ENCODE data around the gene GPR153. TPM values are rescaled to one million over a fixed set of nuclear protein-coding genes. Genes with fewer than 3 reads are reported as not detected.

The GPR153 gene
- total RNA-seq, 2 donors from 2014 or later = 2.3 to 4.9 TPM

DNA sequence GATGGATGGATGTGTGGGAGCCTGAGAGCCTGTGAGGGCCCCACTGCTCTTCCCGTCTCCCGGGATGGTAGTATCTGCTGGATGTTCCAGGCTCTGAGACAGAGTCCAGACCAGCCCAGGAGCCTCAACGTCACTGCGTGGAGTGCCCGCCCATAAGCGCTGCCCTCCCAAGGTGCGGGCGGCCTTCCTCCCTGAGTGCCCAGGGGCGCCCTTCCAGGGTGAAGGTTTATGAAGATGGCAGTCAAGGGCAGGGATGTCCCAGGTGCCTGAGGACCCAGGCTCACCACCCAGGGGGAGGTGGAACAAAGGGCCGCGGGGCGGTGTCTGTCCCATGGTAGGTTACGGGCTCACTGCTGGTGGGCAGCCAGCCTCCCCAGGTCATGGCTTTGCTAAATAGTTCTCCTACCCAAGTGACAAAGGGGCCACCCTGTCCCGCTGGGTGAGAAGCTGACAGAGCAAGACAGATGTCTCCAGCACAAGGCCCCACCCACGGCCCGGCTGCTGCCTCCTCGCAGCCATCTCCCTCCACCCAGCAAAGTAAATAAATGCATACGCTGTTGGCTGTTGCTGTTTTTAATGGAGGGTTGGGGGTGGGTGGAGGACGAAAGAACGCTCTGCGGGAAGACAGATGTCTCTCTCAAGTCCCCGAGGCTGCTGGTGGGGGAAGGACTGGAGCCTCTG, 9.0 kb upstream of the GPR153 start:
- no peak for TF ChIP-seq POLR2A (IDR thresholded peaks at IDR 0.05)
- TF ChIP-seq, protein P1, sequence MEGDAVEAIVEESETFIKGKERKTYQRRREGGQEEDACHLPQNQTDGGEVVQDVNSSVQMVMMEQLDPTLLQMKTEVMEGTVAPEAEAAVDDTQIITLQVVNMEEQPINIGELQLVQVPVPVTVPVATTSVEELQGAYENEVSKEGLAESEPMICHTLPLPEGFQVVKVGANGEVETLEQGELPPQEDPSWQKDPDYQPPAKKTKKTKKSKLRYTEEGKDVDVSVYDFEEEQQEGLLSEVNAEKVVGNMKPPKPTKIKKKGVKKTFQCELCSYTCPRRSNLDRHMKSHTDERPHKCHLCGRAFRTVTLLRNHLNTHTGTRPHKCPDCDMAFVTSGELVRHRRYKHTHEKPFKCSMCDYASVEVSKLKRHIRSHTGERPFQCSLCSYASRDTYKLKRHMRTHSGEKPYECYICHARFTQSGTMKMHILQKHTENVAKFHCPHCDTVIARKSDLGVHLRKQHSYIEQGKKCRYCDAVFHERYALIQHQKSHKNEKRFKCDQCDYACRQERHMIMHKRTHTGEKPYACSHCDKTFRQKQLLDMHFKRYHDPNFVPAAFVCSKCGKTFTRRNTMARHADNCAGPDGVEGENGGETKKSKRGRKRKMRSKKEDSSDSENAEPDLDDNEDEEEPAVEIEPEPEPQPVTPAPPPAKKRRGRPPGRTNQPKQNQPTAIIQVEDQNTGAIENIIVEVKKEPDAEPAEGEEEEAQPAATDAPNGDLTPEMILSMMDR (IDR thresholded peaks at IDR 0.05) = no peak
- Histone ChIP-seq H3K9me3 (no peaks in the 10 kb centered on the region), H3K36me3 (replicated peaks in 1 of 2; ENCODE audit: insufficient read depth in 1 of 2, low read depth in 2 of 2) (no peaks in the 10 kb centered on the region), H3K4me1 (no peaks in the 10 kb centered on the region), H3K27me3 (no peaks in the 10 kb centered on the region), H3K27ac (no peak overlapping the region), H3K4me3 (no peak overlapping the region)
- DNase-seq = no peak
- intact Hi-C loops (cut with DNase I) = no loop called here
- 76 to 83% methylated on average over 21 to 22 of the region's 22 CpGs for WGBS, 2 donors
- no peak for ATAC-seq

DNA sequence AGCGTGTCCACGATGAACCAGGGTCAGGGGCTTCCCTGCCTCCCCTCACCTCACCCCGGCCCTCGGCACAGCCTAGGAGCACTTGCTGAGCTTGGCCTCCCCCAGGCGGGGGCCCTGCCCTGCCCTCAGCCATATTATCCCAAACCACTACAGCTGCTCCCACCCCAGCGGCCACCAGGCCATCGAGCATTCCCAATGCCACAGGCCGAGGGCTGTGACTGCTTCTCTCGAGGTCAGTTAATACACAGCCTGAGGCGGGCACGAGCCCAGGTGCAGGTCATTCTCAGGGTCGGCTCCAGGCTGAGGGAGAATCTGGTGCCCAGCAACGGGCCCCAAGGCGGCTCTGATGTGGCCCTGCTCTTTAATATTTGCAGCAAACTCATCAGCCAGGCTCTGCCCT, 8.4 kb upstream of the GPR153 start:
- Histone ChIP-seq H3K4me1 (no peaks in the 10 kb centered on the region), H3K9me3 (no peaks in the 10 kb centered on the region), H3K4me3 (no peak overlapping the region), H3K36me3 (replicated peaks in 1 of 2; ENCODE audit: insufficient read depth in 1 of 2, low read depth in 2 of 2) (no peaks in the 10 kb centered on the region), H3K27ac (no peak overlapping the region), H3K27me3 (no peaks in the 10 kb centered on the region)
- DNase-seq = no peak
- TF ChIP-seq POLR2A (IDR thresholded peaks at IDR 0.05) = no peak
- TF ChIP-seq, protein P1 (IDR thresholded peaks at IDR 0.05) = no peak
- 82 to 87% methylated on average over 13 to 14 of the region's 14 CpGs for WGBS, 2 donors
- intact Hi-C loops (cut with DNase I) = no loop called here
- no peak for ATAC-seq

DNA sequence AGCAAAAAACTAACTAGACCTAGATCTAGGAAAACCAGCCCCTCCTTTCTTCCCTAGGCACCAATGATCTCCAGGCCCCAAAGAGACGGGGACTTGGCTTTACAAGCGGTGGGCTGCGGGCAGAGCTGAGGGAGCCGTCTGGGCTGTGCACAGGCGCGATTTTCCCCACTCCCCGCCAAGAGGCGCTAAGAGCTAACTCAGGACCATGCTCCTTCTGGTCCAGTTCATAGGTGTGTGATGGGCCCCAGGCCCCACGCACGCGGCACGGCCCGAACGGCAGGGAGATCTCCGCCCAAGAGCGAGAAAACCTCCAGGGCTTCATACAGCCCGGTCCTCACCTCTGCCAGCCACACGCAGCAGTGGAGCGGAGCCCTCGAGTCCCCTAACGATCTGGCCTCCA, 7.5 kb upstream of the GPR153 start:
- H3K9me3 ChIP-seq = no peaks in the 10 kb centered on the region
- no peaks in the 10 kb centered on the region for H3K36me3 ChIP-seq (replicated peaks in 1 of 2; ENCODE audit: insufficient read depth in 1 of 2, low read depth in 2 of 2)
- 77 to 82% methylated on average over 10 to 21 of the region's 21 CpGs for WGBS, 2 donors
- no peaks in the 10 kb centered on the region for H3K27me3 ChIP-seq
- TF ChIP-seq, protein P1 (IDR thresholded peaks at IDR 0.05) = no peak
- TF ChIP-seq POLR2A (IDR thresholded peaks at IDR 0.05) = no peak
- no peak overlapping the region for H3K4me3 ChIP-seq
- DNase-seq (no peak), ATAC-seq (no peak)
- H3K27ac ChIP-seq = no peak overlapping the region
- H3K4me1 ChIP-seq = no peaks in the 10 kb centered on the region
- intact Hi-C loops (cut with DNase I) = no loop called here

DNA sequence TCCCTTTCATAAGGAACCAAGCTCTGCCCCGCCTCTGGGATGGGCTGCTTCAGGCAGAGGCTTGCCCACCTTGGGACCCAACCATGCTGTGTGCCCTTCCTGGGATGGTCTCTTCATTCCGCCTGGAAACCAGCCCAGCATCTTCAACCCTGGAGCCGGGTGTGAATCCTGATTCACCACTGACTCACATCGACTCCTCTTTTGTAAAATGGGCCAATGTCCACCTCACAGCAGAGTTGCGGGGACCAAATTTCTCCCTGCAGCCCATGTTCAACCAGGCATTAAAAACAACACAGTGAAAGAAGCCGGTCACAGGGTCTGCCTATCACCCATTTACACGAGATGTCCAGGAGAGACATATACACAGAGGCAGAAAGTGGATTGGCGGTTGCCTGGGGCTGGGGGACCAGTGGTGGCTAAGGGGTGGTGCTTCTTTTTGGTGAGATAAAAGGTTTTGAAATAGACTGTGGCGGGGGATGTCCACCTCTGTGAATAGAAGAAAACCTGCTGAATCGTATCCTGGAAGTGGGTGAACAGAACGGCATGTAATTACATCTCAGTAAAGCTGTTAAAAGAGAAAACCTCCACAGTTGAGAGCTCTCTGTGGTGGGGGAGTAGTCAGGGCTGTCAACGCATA, 6.9 kb upstream of the GPR153 start:
- no peak overlapping the region for H3K4me3 ChIP-seq
- no peak for DNase-seq
- intact Hi-C loops (cut with DNase I) = no loop called here
- no peaks in the 10 kb centered on the region for H3K36me3 ChIP-seq (replicated peaks in 1 of 2; ENCODE audit: insufficient read depth in 1 of 2, low read depth in 2 of 2)
- TF ChIP-seq POLR2A (IDR thresholded peaks at IDR 0.05) = no peak
- TF ChIP-seq, protein P1 (IDR thresholded peaks at IDR 0.05) = no peak
- WGBS, 2 donors = 90 to 92% methylated on average over 12 of the region's 12 CpGs
- no peaks in the 10 kb centered on the region for H3K9me3 ChIP-seq
- no peak overlapping the region for H3K27ac ChIP-seq
- H3K4me1 ChIP-seq = no peaks in the 10 kb centered on the region
- H3K27me3 ChIP-seq = no peaks in the 10 kb centered on the region
- no peak for ATAC-seq

DNA sequence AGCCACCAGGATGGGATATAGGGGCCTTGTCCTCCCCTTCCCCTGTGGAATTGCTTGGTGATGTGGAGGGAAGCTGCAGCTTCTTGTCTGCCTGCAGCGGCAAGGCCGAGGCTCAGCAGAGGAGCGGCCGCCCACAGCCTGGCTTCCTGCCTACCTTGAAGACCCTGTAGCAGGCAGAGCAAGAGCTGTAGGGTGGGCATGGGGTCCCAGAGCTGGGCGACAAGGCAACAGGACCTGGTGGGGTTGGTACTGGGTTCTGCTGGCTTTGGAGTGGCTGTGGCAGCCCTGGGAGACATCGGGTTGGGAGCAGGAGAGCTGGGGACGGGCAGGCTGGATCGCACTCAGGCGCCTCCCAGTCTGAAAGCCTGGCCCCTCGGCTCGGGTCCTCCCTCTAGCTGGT, 5.7 kb upstream of the GPR153 start:
- H3K9me3 ChIP-seq = no peaks in the 10 kb centered on the region
- no peak overlapping the region for H3K27ac ChIP-seq
- DNase-seq (no peak), ATAC-seq (no peak)
- no peak overlapping the region for H3K4me3 ChIP-seq
- intact Hi-C loops (cut with DNase I) = no loop called here
- H3K36me3 ChIP-seq (replicated peaks in 1 of 2; ENCODE audit: insufficient read depth in 1 of 2, low read depth in 2 of 2) = no peaks in the 10 kb centered on the region
- H3K27me3 ChIP-seq = no peaks in the 10 kb centered on the region
- peaks cover under 1% of the 10 kb centered on the region for H3K4me1 ChIP-seq
- 89 to 91% methylated on average over 7 to 11 of the region's 11 CpGs for WGBS, 2 donors
- TF ChIP-seq, protein P1 (IDR thresholded peaks at IDR 0.05) = no peak
- no peak for TF ChIP-seq POLR2A (IDR thresholded peaks at IDR 0.05)
